HPDE6-E6E7 (cell line): Measurements from ENCODE around the gene NOS1AP.
"Not testable (repeated sequence)": the region's sequence is repeated elsewhere in the genome, so short reads cannot be mapped to it uniquely, and the experiment has no call there.

ENCODE experiments used
- DNase-seq: peaks from one replicate; pipeline ENCODE4 v3.0.0; 2011; ENCODE audit warnings: missing footprints; ENCODE audit errors: extremely low spot score

The NOS1AP gene

DNA sequence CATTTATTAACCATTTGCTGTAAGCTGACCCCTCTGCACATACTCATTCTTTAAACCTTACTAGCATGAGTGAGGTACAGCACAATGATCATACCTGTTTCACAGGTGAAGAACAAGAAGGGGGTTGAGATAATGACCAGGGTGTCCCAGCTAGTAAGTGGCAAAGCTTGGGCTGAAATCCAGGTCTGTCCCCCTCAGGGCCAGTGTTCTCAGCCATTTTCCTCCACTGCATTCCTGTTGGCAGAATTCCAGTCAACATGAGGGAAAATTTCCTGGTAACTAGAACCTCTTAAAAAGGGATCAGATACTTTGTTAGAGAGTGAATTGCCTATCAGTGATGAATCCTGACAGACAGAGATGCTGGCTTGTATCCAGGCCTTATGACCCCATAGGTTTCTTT lies 259.0 kb downstream of the NOS1AP start:
- no peak for DNase-seq

- no peak for DNase-seq
Observed at GRCh38 chr1:162329826-162330225, 260.3 kb downstream of the NOS1AP start.

- DNase-seq = no peak
Observed at GRCh38 chr1:162333991-162334390, 264.5 kb downstream of the NOS1AP start.

DNA sequence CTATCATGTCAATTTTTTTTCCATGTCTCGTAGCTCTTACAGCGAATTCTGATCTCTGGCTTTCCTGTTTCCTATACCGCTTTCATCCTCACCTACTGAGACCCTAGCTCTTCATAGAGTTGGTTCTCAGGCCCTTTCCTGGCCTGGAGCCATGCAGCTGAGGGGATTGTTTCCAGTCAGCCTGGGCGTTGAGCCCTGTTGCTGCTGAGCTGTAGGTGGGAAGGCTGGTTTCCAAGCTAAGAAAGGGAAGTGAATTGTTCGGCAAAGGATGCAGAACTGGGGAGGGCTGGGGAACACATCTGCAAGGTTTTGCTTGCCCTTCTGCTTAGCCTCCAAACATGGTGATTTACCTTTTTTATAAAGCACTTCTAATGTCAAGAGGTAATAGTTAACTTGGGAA lies 265.6 kb downstream of the NOS1AP start:
- DNase-seq = no peak

DNA sequence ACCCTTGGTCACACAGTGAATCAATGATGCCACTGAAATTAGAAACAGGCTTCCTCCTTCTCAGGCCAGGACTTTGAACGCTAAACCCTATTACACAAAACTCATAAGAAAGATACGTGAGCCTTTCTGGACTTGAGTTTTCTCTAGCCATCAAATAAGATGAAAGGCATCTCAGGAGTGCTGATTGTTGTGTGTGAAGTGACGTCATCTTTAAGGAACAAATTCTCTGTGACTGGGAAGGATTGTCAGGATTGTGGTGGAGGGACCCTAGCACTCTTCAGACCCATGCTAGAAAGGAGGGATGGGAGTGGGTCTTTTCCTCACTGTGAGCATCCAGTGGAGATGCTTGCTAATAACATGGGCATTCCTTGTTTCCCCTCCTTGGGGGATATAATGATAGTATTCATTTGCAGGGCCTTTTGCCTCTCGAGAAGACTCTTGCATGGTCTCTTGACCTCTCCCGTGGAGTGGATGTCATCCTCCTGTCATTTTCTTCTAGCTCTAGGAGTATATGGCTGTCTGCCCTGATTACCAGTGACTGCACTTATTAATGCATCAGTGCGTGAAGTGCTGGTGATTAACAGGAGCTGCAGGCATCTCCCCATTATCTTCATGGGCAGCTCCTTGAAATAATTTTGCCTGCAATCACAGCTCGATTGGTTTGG lies 267.3 kb downstream of the NOS1AP start:
- no peak for DNase-seq

DNA sequence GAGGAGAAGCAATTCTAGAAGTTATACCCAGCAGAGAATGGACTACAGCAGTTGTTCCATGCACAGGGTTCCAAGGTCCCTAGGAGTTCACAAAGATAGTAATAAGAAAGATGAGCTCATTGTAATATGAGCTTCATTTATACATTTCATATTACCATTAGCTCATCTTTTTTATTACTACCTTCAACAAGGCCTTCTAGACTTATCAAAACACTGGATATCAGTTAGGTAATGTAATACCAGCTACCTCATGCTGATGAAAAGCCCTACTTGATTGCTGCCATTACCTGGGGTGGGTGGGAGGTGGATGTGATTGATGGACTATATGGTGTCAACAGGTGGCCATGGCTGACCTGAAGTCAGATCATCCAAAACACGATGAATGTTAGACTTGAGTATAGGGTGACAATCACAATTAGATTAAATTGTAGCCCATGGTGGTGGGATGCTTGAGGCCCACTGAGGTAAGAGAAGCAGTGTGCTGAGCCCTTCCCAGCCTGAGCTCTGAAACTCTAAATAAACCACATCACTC lies 273.0 kb downstream of the NOS1AP start:
- no peak for DNase-seq

- no peak for DNase-seq
Observed at GRCh38 chr1:162343470-162343869, 274.0 kb downstream of the NOS1AP start.

- DNase-seq = no peak
Observed at GRCh38 chr1:162347281-162347680, 277.8 kb downstream of the NOS1AP start.

DNA sequence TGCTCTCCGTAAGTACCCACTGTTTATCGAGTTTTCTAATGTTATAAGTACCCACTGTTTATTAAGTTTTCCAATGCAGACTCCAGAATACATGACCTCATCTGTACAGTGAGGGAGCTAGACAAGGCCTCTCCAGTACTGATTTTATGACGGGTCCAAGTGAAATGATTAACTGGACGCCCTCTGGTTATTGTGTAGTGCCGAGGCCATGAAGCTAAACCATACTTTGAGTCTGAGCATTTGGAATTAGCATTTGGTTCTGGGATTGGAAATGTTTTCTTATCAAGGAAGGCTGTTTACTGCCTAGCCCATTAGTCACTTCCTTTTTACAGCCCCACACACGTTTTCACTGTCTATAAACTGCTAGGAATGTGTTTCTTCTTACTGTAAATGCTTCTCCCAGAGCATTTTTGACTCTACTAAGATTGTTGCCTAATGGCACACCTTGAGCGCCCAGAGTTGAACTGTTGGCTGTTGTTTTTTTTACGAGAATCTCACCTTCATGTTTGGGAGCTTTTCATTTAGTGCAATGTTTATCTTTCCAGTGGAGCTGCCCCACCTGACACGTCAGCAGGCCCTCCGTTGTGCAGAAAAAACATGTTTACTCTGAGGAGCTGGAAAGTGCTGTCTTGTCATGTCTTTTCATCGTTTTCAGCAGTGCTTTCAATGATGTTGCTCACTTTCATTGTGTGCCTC lies 280.3 kb downstream of the NOS1AP start:
- peak; percentile 58 for DNase-seq

- no peak for DNase-seq
Observed at GRCh38 chr1:162351246-162351842, 281.9 kb downstream of the NOS1AP start.

DNA sequence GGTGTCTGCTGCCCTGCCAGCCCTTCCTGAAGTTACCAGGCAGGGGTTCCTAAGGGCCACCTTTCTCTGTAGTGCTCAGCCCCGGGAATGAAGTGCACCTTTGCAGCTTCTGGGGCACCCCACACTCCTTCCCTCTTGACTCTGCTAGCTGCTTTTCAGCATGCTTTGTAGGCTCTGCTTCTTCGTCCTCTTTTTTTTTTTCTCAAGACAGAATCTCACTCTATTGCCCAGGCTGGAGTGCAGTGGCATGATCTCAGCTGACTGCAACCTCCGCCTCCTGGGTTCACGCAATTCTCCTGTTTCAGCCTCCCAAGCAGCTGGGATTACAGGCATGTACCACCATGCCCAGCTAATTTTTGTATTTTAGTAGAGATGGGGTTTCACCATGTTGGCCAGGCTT lies 282.4 kb downstream of the NOS1AP start:
- DNase-seq = not testable (repeated sequence)

DNA sequence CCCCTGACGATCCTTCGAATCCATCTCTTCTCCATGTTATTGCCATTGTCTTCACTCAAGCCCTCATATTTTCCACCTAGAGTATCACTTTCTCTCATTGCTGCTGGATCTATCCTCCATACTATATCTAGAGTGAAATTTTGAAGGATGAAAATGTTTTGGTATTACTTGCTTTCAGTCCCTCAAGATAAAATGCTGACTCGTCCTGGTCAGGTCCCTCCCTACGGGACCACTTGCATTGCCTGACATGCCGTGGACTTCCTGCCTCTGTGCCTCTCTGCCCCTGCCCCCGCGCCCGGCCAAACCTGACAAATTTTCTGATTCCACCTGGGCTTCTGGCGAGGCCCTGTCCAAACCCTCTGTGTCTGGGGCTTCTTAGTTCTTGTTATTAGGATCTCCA lies 283.6 kb downstream of the NOS1AP start:
- DNase-seq = no peak

GRCh38 chr1:162353702-162354101 lies 284.2 kb downstream of the NOS1AP start:
- no peak for DNase-seq

- peak; percentile 32 for DNase-seq
Observed at GRCh38 chr1:162357681-162358266, 288.3 kb downstream of the NOS1AP start.

- DNase-seq = no peak
Observed at GRCh38 chr1:162358928-162359327, 289.4 kb downstream of the NOS1AP start.

DNA sequence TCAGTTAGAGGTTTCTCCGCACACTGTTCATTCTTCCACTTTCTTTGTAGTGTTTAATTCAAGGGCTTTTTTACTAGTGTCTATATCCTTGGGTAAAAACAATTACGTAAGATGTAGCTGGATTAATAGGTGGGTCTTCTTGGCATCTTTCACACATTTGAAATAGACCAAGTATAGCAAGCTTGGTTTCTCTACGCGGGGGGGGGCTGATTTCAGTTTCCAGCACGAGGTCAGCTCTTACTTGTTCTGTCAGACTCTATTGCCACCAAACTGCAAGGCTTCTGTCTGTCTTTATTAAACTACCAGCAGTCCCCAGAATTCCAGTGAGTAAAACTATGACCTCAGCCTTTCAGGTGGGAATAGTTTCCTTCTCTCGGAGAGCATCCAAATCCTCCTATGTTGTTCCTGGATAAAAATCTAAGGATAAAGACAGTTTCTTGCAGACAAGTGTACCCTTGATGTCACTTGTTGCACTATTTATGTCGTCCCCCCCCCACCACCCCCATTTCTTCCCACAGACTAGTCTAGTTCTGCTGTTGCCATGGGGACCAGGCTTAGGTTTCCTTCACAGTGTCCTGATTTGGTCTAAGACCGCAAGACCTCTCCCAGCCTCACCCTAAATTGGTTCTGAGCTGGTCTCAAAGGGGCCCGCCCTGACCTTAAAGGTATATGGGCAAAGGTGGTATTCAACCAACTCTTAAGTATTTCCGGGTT lies 290.2 kb downstream of the NOS1AP start:
- no peak for DNase-seq

- no peak for DNase-seq
Observed at GRCh38 chr1:162360237-162360873, 290.9 kb downstream of the NOS1AP start.

DNA sequence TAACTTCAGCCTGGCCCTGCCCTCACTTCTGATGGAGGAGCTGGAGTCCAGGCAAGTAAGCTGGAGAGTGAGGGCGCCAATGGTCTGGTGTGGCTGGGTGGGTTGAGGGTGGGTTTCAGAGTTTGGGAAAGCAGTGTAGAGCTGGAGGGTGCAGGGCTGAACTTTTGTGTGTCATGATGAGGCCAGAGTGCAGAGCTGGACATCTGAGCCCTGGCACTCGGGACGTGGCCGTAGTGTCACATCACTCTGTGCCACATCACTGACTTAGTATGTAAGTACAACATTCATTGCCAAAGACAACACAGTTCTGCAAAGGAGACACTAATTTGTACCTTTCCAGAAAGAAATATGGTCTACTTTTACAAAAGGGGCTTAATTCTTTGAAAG lies 291.4 kb downstream of the NOS1AP start:
- no peak for DNase-seq

GRCh38 chr1:162361349-162361748 lies 291.9 kb downstream of the NOS1AP start:
- no peak for DNase-seq

GRCh38 chr1:162363823-162364222 lies 294.3 kb downstream of the NOS1AP start:
- DNase-seq = no peak

- no peak for DNase-seq
Observed at GRCh38 chr1:162364498-162364897, 295.0 kb downstream of the NOS1AP start.
